ENCODE measurements around the gene PDGFA.

- TF ChIP-seq POLR2AphosphoS5 (IDR thresholded peaks at IDR 0.05; ENCODE audit: borderline replicate concordance, low read depth, low read length): no peak
- no peak for TF ChIP-seq EZH2 (IDR thresholded peaks at IDR 0.05)
These were observed 1.8 kb upstream of the PDGFA start for GRCh38 chr7:521221-522070.

Measured in SK-N-MC (cell line).